ENCODE measurements around the gene INTU. TPM values are rescaled to one million over a fixed set of nuclear protein-coding genes. Genes with fewer than 3 reads are reported as not detected.

Gene INTU
- total and polyA plus RNA-seq, 10 donors, result 0.85 to 9.1 (median 3.7) TPM

GRCh38 chr4:127660284-127660885 lies 27.6 kb downstream of the INTU start:
- DNase-seq, result no peak
- intact Hi-C loops (cut with DNase I; ENCODE audit: low total_unique reads), result no loop called here
- 74 to 91% (median 81%) methylated on average over 6 of the region's 6 CpGs for WGBS, 5 donors
- no peaks in the 10 kb centered on the region for H3K36me3 ChIP-seq
- H3K27ac ChIP-seq, result no peak overlapping the region
- H3K27me3 ChIP-seq (replicated peaks in 1 of 7), result no peaks in the 10 kb centered on the region
- no peaks in the 10 kb centered on the region for H3K4me1 ChIP-seq
- H3K9me3 ChIP-seq, result no peaks in the 10 kb centered on the region
- no peak for TF ChIP-seq POLR2AphosphoS5 (IDR thresholded peaks at IDR 0.05)
- no peak overlapping the region for H3K4me3 ChIP-seq

- 63 to 85% (median 78%) methylated on average over 2 of the region's 2 CpGs for WGBS, 5 donors
- Histone ChIP-seq H3K4me1 (no peaks in the 10 kb centered on the region), H3K27me3 (replicated peaks in 1 of 7) (no peaks in the 10 kb centered on the region), H3K9me3 (no peaks in the 10 kb centered on the region), H3K4me3 (no peak overlapping the region), H3K27ac (no peak overlapping the region), H3K36me3 (no peaks in the 10 kb centered on the region)
- intact Hi-C loops (cut with DNase I; ENCODE audit: low total_unique reads), result no loop called here
- TF ChIP-seq POLR2AphosphoS5 (IDR thresholded peaks at IDR 0.05) (no peak), POLR2A (IDR thresholded peaks at IDR 0.05) (no peak), CTCF (IDR thresholded peaks at IDR 0.05 in 8 of 11, conservative IDR thresholded peaks at IDR 0.05 in 3 of 11) (no peak)
- no peak for DNase-seq
These were observed 34.4 kb downstream of the INTU start for GRCh38 chr4:127667116-127667515.

- DNase-seq, result no peak
- no peak for TF ChIP-seq POLR2AphosphoS5 (IDR thresholded peaks at IDR 0.05)
- TF ChIP-seq CTCF (IDR thresholded peaks at IDR 0.05 in 8 of 11, conservative IDR thresholded peaks at IDR 0.05 in 3 of 11), result no peak
- no peak for TF ChIP-seq POLR2A (IDR thresholded peaks at IDR 0.05)
- Histone ChIP-seq H3K36me3 (no peaks in the 10 kb centered on the region), H3K9me3 (no peaks in the 10 kb centered on the region), H3K27me3 (replicated peaks in 1 of 7) (no peaks in the 10 kb centered on the region), H3K27ac (no peak overlapping the region), H3K4me3 (no peak overlapping the region), H3K4me1 (no peaks in the 10 kb centered on the region)
- WGBS, 5 donors, result 73 to 99% (median 96%) methylated on average over 2 of the region's 2 CpGs
- intact Hi-C loops (cut with DNase I; ENCODE audit: low total_unique reads), result no loop called here
These were observed 35.0 kb downstream of the INTU start for GRCh38 chr4:127667772-127668171.

GRCh38 chr4:127668770-127669169 lies 36.0 kb downstream of the INTU start:
- Histone ChIP-seq H3K4me1 (no peaks in the 10 kb centered on the region), H3K36me3 (no peaks in the 10 kb centered on the region), H3K27me3 (replicated peaks in 1 of 7) (no peaks in the 10 kb centered on the region), H3K9me3 (no peaks in the 10 kb centered on the region), H3K4me3 (no peak overlapping the region), H3K27ac (no peak overlapping the region)
- 66 to 82% (median 74%) methylated on average over 2 of the region's 2 CpGs for WGBS, 5 donors
- no peak for TF ChIP-seq CTCF (IDR thresholded peaks at IDR 0.05 in 8 of 11, conservative IDR thresholded peaks at IDR 0.05 in 3 of 11)
- TF ChIP-seq POLR2A (IDR thresholded peaks at IDR 0.05), result no peak
- TF ChIP-seq POLR2AphosphoS5 (IDR thresholded peaks at IDR 0.05), result no peak
- intact Hi-C loops (cut with DNase I; ENCODE audit: low total_unique reads), result no loop called here
- DNase-seq, result no peak

- no peak for TF ChIP-seq CTCF (IDR thresholded peaks at IDR 0.05 in 8 of 11, conservative IDR thresholded peaks at IDR 0.05 in 3 of 11)
- TF ChIP-seq POLR2AphosphoS5 (IDR thresholded peaks at IDR 0.05), result no peak
- TF ChIP-seq POLR2A (IDR thresholded peaks at IDR 0.05), result no peak
- Histone ChIP-seq H3K4me3 (no peak overlapping the region), H3K36me3 (no peaks in the 10 kb centered on the region), H3K9me3 (no peaks in the 10 kb centered on the region), H3K27me3 (replicated peaks in 1 of 7) (no peaks in the 10 kb centered on the region), H3K27ac (no peak overlapping the region), H3K4me1 (no peaks in the 10 kb centered on the region)
- no peak for DNase-seq
- WGBS, 5 donors, result 53 to 79% (median 73%) methylated on average over 1 of the region's 1 CpG
- intact Hi-C loops (cut with DNase I; ENCODE audit: low total_unique reads), result no loop called here
These were observed 36.9 kb downstream of the INTU start for GRCh38 chr4:127669691-127670090.

Measured in spleen (tissue), 11 donors.